ENCODE results near the gene PPP1R13L.

GRCh38 chr19:45368737-45369340, 36.0 kb downstream of the PPP1R13L start:
- TF ChIP-seq, protein P1, sequence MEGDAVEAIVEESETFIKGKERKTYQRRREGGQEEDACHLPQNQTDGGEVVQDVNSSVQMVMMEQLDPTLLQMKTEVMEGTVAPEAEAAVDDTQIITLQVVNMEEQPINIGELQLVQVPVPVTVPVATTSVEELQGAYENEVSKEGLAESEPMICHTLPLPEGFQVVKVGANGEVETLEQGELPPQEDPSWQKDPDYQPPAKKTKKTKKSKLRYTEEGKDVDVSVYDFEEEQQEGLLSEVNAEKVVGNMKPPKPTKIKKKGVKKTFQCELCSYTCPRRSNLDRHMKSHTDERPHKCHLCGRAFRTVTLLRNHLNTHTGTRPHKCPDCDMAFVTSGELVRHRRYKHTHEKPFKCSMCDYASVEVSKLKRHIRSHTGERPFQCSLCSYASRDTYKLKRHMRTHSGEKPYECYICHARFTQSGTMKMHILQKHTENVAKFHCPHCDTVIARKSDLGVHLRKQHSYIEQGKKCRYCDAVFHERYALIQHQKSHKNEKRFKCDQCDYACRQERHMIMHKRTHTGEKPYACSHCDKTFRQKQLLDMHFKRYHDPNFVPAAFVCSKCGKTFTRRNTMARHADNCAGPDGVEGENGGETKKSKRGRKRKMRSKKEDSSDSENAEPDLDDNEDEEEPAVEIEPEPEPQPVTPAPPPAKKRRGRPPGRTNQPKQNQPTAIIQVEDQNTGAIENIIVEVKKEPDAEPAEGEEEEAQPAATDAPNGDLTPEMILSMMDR (conservative IDR thresholded peaks at IDR 0.05; ENCODE audit: low read length) = no peak
- no peak for TF ChIP-seq EZH2phosphoT487 (IDR thresholded peaks at IDR 0.05; ENCODE audit: borderline replicate concordance, low read depth, low read length)

Data from OCI-LY7 (cell line).